NCI-H2029 (cell line): ENCODE measurements around the gene RBM19.

Experiments
- DNase-seq: peaks from one replicate; lab custom pipeline; 2025; lab: John Stamatoyannopoulos, UW

The RBM19 gene

DNA sequence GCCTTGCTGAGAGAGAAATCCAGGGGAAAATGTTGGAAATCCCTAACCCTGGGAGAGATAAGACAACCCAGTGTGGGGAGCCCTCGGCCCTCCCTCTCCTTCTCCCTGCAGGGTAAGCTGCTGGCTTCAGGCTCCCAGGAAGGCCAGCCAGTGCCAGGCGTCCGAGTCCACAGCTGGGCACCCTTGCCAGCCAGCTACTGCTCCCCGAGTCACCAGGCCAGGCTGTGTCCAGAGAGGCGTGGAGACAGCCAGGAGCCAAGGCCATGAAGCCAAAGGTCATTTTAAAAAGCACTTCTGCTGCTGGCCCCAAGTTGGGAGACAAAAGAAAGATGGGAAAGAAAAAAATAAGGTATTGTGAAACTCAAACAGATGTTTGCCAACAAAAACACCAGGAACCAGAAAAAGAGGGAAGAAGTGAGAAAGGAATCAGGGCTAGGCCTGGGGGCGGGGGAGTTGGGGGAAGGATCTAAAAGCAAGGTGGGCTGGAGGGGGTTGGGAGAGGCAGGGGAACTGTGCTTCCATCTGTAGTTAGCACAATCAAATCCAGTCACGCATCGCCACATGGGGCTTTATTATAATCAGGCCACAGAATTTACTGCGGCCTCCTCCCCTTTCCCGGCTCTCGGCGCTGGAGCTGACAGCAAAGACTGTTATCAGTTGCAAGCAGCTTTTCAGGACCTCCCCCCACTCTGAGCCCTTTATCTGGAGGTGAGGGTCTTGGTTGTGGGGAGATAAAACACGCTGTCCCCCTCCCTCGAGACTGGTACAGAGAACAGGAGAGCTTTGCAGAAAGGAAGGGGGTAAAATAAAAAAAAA, 33.5 kb downstream of the RBM19 start:
- DNase-seq = no peak

DNA sequence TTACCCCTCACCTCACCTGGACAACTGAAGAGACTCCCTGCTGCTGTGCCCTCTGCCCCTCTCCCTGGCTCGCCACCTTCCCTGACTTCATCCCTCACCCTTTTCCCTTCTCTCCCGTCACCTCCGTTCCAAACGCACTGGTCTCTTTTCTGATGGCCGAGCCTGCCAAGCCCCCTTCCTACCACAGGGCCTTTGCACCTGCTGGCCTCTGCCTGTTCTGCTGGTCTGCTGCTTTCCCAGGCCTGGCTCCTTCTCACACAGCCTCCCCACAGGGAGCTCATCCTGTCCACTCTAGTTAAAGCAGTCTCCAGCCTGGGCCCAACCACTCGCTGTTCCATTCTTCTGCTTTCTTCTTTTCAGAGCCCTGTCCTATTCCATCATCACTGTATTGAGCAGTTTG, 34.6 kb downstream of the RBM19 start:
- no peak for DNase-seq

DNA sequence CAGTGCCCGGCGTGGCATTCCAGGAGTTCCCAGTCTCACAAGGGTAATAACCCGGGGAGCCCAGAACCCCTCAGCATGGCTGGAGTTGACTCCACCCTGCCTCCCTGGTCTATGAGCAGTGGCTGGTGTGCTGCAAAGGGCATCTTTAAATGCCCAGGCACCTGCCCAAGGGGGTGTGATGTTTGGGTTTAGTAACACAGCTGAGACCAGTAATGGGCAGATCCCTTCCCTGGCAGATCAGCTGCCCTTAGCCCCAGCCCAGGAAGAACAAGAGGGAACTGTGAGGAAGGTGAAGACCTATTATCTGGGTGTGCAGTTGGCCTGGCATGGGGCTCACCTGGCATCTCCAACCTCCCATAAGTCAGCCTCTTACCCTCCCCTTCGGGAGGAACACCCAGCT, 35.9 kb downstream of the RBM19 start:
- DNase-seq = no peak

DNA sequence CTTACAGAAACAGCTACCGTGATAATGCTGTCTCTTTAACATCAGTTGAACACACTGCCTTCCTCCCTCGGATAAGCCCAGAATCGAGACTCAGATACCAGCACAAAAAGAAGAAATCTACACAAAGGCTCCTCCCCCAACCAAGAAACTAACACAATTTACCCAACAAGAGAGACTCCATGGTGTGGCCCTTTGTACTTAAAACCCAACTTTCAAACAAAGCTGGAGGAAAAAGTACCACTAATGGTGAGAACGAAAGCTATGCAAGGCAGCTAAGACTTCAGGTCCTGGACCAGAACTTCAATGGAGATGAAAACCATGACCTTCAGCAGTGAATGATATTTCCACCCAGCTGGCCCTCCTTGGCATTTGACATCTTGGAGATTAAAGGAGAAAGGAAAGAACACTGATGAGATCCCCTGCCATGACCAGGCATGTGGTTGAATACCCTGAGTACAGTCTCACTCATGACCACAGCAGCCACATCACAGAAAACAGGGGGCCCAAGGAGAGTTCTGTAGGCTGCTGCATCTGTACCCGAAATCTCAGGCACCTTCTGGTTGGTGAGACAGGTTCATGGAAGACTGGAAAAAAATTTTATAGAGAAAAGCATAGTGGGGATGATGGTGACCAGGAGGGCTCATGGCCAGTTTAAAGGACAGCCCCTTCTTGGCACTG, 36.7 kb downstream of the RBM19 start:
- no peak for DNase-seq

DNA sequence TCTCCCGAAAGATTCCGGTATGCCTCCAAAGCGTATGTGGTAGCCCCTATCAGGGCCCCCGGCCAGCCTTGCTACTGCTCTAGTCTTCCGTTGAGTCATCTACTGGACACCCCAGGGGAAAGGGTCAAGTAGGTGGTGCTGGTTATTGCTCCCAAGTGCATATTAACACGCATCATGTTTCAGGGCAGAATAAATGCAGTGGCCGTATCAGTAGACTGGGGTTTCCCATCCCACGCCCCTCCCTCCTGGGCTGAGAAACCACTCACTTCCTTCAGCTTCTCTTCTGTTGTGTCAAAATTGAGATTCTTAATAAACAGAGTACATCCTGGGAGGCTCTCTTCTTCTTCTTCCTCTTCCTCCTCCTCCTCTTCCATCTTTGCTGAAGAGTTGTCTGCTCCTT, 39.3 kb downstream of the RBM19 start:
- no peak for DNase-seq

DNA sequence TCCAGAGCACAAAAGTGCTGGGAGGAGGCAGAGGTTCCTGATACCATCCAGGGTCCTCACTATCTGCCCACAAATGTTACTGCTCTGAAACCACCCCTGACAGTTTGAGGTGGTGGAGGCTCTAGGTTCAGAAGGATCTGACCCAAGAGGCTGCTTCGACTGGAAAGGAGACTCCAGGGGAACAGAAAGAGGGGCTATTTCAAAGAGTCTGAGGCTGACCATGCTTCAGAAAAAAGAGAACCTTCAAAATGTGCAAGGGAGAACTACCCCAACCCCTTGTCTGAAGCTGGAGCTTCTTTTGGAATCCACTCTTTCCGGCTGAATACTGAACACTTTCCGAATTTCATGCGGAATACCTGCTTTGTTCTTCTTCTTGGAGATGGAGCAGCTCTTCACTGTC, 41.8 kb downstream of the RBM19 start:
- DNase-seq = no peak

DNA sequence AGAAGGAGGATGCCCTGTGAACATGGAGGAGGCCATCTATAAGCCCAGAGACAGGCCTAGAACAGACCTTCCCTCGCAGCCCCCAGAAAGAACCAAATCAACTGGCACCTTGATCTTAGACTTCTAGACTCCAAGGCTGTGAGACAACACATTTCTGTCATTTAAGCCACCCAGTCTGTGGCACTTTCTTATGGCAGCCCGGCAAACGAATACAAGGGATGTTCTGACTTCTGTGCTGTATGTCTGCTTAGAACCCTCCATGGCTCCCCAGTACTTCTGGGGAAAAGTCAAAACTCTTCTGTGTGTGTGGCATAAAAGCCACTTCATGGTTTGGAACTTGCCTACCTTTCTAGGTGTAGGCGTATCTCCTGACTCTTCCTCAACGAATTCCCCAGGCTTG, 42.9 kb downstream of the RBM19 start:
- no peak for DNase-seq

DNA sequence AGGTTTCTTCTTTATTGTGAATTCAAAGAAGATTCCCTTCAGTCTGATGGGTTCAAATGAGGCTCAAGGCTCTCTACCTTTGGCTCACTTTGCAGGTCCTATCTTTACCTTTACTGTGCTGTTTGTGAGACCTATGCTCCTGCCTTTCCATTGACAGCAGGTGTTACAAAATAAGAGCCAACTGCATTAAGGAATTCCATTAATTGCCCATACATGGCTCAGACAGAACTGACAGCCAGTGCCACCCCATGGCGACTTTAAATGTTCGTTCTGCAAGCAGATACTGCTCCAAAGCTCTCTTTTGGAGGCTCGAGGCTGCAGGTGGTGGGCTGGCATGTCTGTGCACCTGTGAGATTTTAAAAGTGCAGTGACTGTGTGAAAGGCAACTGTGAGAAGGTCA, 44.7 kb downstream of the RBM19 start:
- DNase-seq = no peak

DNA sequence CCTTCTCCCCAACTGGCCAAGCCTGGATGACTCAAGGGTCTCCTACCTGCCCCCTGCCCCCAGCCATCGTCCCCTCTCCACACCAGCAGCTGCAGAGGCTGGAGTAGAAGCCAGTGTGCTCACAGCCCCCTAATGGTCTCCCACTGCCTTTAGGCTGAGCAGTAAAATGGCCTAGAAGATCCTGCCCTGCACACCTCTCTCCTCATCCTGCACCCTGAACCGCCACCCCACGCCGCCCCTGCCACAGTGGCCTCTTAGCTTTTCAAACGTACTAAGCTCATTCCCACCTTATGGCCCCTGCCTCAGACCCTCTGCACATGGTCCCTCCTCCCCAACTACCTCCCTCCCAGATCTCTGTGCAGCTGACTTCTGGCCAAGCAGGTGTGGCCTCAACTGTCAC, 46.3 kb downstream of the RBM19 start:
- no peak for DNase-seq

DNA sequence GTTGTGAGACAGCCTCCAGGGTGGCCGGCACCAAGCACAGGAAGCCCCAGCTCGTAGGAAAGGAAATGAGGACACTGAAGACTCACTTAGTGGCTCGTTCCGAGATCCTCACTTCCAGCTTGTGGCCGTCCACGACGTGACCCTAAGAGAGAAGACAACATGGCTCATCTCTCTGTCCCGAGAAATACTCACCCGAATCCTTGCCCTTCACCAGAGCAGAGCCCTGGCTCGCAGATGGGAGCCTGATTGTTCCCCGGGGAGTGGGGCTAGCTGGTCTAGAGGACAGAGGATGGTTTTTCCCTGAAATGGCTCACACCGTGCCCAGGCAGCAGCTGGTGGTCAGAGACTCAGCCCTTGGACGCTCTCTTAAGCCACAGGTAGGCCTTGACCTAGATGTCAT, 47.8 kb downstream of the RBM19 start:
- no peak for DNase-seq

DNA sequence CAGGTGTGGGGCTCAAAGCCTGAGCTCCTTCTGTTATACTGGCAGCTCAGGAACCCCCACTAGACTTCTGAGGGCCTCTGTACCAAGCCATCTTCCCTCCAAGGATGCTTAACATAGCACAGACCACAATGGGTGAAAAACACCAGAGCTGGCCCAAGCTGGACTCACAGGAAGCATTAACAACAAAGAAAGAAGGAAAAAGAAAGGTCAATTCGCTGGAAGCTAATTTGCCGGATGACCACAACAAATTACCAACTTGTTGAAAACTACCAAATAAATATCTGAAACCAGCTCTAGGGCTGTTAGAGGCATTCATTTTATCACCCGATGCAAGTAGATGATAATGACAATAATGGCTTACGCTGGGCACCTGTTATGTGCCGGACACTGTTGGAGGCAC, 48.7 kb downstream of the RBM19 start:
- no peak for DNase-seq

DNA sequence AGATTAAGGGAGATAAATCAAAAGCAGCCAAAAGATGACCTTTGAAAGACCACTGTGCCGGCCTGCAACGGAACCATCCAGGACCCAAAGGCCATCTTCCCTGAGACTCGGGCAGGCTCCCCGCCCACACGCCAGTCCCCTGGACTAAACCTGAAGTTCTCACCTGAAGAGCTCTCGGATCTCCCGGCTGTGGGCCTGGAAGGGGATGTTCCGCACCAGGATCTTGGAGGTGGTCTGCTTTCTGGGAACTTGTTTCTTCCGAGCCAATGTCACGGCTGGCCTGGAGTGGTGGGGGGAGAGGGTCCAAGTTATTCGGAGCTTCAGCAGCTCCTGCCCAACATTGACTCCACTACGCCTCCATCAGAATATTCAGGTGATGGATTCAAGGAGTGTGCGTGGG, 51.3 kb downstream of the RBM19 start:
- DNase-seq = no peak

DNA sequence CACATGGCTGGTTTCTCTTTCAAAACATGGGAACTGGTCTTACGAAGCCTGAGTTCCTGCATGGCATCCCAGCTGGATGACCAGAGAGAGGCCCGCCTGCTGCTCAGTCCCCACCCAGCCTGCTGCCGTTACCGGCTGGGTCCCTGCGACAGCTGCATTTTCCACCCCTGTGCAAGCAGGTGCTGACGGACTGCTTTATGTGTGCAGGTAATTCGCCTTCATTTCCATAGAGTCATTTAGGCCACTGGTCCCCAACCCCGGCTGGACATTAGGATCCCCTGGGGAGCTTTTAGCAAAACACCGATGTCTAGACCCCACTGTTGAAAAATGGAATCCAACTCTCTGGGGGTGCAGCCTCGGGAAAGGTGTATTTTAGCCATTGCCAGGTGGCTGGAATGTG, 51.9 kb downstream of the RBM19 start:
- no peak for DNase-seq

DNA sequence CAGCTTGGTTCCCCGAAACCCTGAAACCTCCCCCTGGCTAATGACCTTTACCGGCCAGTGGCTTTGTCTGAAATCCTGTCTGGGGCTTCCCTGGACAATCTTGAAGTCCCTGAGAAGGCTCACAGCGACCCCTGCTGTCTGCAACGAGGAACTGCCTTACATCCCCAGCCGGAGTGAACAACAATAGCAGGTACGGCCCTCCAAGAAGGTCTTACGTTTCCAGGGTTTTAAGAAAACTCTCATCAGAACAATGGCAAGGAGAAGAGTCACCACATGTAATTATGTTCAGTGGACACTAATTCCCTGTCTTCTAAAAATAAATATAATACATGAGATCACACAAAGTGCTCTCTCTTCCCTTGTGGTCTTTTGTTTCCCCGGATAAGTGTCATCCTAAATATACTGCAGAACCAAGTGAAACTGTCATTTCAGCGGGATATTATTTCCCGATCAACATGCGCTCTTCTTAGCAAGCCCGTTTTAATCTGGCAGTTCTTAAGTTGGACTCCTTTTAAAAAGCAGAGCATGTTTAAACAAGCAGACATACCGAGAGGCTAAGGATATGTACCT, 53.3 kb downstream of the RBM19 start:
- DNase-seq = peak; percentile 13

DNA sequence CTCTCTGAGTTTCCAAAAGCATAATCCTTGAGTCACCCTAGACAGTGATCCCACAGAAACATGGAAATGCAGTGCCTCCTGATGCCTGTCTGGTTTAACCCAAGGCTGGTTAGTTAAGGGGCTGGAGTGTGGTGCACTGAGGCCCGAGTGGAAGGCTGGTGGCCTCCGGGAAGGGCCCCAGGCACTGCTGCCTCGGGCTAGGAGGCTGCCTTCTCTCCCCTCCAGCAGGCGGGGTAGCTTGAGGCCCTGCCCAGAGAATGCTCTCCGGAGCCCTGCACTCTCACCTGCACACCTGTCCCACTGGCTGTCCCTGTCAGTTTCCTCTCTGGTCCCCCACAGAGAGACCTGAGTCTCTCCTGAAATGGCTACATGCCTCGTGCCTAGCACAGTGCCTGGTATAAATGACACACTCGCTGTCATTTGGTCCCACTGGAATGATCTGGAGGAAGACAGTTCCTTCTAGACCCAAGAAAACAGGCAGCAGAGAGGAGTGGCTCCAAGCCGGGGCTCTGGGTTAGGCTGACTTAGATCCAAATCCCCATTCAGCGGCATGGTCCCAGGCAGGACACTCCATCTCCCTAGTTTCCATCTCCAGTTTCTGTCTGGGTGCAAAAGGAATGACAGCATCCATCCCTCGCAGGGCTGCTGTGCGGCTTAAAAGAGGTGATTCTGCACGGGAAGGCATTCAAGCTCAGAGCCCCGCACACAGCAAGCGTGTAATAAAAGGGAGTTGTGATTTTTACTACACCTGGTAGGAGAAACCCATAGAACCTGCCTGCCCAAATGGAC, 54.0 kb downstream of the RBM19 start:
- no peak for DNase-seq

DNA sequence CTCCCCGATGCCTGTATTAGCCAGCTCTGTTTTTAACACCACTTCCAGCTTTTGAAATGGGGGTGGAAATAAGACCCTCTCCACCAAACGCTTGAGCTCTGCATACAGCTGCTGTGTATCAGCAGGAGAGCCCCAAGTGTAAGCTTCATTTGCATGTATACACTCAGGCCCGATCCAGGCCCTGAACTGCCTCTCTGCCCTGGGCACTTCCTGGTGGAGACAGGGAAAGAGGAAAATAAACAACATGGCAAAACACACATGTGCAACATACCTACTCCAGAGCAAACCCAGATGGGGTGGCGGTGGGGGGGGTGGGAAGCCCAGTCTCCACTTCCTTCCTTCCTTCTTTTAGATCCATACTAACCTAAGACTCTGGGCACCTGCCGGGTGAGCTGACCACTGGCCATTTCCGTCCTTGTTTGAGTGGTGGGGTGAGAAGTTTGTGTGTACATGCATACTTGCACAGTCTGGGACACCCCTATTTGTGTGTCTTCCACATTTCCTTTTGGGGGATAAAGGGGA, 55.3 kb downstream of the RBM19 start:
- DNase-seq = peak; percentile 35

DNA sequence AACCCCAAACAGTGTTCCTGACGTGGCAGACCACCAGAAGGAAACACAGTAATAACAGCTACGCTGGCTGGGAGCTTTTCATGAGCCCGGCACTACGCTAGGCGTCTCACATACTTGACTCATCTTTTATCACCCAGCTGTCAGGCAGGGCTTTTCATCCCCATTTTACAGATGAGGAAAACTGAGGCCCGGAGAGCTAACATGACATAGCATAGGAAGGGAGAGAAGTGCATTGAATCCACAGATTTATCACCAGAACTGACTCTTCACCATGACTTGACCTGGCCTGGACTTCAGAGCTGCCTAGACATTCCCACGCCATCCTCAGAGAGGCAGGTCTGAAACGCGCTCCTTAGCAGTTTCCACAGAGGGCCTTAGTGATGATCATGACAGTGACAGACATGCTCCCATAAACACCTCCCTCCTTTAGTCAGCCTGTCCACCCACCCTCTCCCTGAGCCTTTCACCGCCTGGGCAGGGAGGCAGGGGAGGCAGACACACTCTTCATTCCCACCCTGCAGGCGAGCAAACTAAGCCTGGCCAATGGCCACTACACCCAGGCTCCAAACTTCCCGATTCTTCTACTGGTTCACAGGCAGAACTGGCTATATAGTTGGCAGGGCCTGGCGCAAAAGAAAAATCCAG, 56.2 kb downstream of the RBM19 start:
- DNase-seq = no peak

DNA sequence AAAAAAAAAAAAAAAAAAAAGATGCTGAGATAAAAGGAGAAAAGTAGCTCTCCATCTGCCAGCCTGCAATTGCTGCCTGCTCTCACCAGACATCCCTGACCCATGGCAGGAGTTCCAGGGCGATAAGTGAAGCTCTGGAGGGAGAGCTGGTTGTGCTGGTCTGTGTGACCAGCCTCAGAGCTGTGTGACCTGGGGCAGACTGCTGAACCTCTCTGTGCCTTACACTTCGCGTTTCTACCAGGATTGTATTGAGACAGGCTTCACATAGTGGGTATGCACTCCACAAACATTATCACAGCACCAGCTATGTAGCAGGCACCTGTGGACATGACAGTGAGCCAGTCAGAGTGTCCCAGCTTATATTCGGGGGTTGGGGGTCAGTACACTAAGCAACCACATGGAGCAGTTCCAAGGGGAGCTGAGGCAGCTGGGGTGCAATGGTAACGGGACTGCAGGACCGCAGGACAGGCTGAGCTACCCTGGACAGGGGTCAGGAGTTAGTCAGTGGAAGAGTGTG, 57.5 kb downstream of the RBM19 start:
- no peak for DNase-seq

DNA sequence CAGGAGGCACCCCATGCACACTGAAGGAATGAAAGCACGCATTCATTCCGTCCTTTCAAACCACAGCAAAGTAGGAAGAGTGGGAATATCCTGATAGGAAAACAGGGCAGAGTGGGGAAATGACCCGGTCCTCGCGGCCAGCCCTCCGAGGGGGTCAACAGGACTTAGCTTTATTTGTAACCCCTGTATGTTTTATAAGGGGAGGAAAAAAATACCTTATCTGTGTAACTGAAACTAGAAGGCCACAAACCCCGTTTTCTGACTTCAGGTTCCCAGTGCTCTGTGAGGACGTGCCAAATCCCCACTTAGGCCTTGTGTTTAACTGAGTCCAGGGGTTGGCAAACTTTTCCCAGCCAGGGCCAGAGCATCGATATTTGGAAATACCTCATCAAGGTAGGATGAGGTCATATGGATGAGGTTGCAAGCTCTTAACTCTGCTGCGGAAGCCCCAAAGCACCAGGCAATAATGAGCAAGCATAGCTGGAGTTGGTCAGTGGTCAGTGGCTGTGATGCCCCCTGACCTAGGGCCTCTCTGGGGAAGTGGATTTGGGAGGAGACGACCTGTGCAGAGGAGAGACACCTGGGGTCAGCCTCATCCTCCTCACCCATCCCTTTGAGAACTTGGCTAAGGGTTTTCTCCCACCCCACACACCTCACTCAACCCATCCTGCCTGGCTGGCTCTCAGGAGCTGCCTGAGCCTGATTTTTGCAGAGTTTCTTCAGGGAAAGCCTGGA, 58.5 kb downstream of the RBM19 start:
- no peak for DNase-seq

DNA sequence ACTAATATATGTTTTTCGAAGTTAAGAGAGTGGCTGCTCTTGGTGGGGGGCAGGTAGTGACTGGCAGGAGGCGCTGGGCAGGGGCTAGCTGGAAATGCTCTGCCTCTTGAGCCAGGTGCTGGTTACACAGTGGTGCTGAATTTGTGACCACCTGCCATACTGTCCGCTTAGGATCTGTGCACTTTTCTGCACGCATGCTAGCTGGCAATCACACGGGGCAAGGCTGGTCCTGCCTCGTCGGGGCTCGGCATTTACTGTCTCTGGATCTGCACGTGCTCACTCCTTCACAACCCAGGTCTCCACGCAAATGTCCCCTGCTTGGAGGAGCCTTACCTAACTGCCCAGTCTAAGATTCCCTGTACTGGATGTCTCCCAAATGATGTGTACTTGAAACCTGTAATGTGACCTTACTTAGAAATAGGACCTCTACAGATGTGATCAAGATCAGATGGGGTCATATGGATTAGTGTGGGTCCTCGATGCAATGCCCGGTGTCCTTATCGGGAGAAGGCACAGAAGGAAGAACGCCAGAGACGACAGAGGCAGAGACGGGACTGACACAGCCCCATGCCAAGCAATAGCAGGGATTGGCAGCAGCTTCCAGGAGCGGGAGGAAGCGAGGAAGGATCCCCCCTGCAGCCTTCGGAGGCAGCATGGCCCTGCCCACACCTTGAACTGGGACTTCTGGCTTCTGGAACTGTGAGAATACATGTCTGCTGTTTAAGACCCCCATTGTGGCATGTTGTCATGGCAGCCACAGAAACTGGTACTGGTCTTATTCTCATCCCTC, 59.5 kb downstream of the RBM19 start:
- no peak for DNase-seq
